ENCODE measurements around the gene ATP2B3. TPM values are rescaled to one million over a fixed set of nuclear protein-coding genes. Genes with fewer than 3 reads are reported as not detected.

Gene ATP2B3
- total RNA-seq, 1 experiment from 2014 or later, result 0.21 TPM

DNA sequence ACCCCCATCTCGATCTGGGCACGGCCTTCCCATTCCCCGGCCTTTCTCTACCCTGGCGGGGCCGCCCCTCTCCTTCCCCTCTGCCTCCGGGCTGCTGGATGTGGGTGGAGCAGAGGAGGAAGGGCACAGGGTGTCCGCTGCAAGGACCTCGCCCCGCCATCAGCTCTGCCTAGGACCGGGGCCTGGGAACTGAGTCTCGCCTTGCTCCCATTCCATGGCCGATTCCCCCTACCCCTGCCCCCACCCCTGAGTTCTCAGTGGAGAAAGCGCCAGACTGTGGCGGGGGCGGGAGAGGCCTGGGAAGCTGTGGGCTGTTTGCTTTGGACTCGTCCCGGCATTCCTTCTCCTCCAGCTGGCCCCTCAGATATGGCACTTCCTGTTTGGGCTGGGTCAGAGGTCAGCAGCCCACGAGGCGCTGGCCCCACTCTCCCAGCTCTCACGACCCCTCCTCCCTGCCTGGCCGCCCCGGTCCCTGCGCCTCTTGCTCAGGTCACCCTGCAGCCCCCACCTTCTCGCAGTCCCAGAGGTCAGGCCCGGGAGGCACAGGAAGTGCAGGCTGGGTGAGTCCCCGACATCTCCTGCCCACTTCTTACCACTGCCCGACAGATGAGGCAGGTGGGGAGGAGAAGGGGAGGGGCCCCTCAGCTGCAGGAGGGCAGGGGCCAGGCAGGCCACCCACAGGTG lies 29.1 kb upstream of the ATP2B3 start:
- Histone ChIP-seq H3K9me3 (ENCODE audit: control insufficient read depth, insufficient read depth, low read depth, low read length) (no peaks in the 10 kb centered on the region), H3K4me1 (ENCODE audit: control insufficient read depth, insufficient read depth, low read length) (peaks cover 39% of the 10 kb centered on the region), H3K27me3 (ENCODE audit: control insufficient read depth, insufficient read depth, low read length) (no peaks in the 10 kb centered on the region), H3K27ac (ENCODE audit: low read length) (peak overlapping the region; percentile 66), H3K4me3 (ENCODE audit: low read depth in 2 of 2, low read length in 2 of 2) (no peak overlapping the region), H3K36me3 (ENCODE audit: control insufficient read depth, insufficient read depth, low read length) (no peaks in the 10 kb centered on the region)
- ChIA-PET POLR2A (no interaction called here), CTCF (interaction anchor here (0.9 kb wide), 1 partner anchor 51 kb away, joined by 5 read pairs; no protein-coding TSS in a partner anchor)
- in situ Hi-C loops (cut with HindIII; ENCODE audit: low pct_unique_long_range_greater_than_20kb, low sequenced_read_pairs), result no loop called here
- BruUV-seq (replicated peaks), result no TSS peak
- intact Hi-C loops (cut with micrococcal nuclease; ENCODE audit: unreplicated experiment), result no loop called here
- TF ChIP-seq POLR2AphosphoS5 (IDR thresholded peaks at IDR 0.05; ENCODE audit: low read depth, low read length) (no peak), SIN3A (IDR thresholded peaks at IDR 0.05; ENCODE audit: borderline replicate concordance, insufficient read depth, low read depth, low read length) (no peak), TCF7L2 (IDR thresholded peaks at IDR 0.05; ENCODE audit: low read depth, low read length) (no peak)
- TF ChIP-seq, protein P1, sequence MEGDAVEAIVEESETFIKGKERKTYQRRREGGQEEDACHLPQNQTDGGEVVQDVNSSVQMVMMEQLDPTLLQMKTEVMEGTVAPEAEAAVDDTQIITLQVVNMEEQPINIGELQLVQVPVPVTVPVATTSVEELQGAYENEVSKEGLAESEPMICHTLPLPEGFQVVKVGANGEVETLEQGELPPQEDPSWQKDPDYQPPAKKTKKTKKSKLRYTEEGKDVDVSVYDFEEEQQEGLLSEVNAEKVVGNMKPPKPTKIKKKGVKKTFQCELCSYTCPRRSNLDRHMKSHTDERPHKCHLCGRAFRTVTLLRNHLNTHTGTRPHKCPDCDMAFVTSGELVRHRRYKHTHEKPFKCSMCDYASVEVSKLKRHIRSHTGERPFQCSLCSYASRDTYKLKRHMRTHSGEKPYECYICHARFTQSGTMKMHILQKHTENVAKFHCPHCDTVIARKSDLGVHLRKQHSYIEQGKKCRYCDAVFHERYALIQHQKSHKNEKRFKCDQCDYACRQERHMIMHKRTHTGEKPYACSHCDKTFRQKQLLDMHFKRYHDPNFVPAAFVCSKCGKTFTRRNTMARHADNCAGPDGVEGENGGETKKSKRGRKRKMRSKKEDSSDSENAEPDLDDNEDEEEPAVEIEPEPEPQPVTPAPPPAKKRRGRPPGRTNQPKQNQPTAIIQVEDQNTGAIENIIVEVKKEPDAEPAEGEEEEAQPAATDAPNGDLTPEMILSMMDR (IDR thresholded peaks at IDR 0.05), result no peak
- TF ChIP-seq, protein P2, sequence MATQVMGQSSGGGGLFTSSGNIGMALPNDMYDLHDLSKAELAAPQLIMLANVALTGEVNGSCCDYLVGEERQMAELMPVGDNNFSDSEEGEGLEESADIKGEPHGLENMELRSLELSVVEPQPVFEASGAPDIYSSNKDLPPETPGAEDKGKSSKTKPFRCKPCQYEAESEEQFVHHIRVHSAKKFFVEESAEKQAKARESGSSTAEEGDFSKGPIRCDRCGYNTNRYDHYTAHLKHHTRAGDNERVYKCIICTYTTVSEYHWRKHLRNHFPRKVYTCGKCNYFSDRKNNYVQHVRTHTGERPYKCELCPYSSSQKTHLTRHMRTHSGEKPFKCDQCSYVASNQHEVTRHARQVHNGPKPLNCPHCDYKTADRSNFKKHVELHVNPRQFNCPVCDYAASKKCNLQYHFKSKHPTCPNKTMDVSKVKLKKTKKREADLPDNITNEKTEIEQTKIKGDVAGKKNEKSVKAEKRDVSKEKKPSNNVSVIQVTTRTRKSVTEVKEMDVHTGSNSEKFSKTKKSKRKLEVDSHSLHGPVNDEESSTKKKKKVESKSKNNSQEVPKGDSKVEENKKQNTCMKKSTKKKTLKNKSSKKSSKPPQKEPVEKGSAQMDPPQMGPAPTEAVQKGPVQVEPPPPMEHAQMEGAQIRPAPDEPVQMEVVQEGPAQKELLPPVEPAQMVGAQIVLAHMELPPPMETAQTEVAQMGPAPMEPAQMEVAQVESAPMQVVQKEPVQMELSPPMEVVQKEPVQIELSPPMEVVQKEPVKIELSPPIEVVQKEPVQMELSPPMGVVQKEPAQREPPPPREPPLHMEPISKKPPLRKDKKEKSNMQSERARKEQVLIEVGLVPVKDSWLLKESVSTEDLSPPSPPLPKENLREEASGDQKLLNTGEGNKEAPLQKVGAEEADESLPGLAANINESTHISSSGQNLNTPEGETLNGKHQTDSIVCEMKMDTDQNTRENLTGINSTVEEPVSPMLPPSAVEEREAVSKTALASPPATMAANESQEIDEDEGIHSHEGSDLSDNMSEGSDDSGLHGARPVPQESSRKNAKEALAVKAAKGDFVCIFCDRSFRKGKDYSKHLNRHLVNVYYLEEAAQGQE (IDR thresholded peaks at IDR 0.05; ENCODE audit: insufficient read depth in 1 of 2, low read depth in 2 of 2, low read length in 1 of 2), result no peak
- ATAC-seq (peak; percentile 30), DNase-seq (ENCODE audit: low read depth, low spot score) (no peak)

DNA sequence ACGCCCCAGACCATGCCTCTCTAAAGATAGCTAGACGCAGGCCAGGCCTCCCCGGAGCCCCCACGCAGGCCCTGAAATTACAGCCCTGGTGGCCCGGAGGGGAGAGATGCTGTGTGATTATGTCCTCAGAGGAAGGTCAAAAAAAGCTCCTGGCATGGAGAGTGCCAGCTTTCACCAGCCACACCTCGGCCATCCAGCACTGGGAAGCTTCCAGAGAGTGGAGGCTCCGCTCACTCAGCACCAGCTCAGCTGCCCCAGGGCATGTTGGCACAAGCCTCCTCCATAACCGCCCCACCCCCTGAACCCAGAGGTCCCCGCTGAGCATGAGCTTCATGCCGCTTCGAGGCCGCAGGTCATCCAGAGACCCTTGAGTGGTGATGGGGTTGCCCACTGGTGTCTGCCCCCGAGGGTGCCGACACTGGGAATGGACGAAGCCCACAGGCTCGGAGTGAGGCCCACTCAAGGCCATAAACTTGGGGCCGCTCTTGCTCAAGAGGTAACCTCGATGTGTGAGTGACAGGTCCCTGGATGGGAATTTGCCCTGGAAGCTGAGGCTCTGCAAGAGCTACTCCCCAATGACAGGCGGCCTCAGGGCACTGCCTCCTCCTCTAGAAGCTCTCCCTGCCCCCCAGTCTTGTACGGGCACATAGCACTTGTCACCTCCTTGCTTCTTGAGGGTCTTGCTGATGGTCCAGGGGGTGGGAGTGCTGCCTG lies 27.1 kb upstream of the ATP2B3 start:
- H3K27ac ChIP-seq (ENCODE audit: low read length), result no peak overlapping the region
- H3K4me1 ChIP-seq (ENCODE audit: control insufficient read depth, insufficient read depth, low read length), result peaks cover 39% of the 10 kb centered on the region
- no peak for TF ChIP-seq SIN3A (IDR thresholded peaks at IDR 0.05; ENCODE audit: borderline replicate concordance, insufficient read depth, low read depth, low read length)
- TF ChIP-seq, protein P1 (IDR thresholded peaks at IDR 0.05), result no peak
- TF ChIP-seq, protein P2 (IDR thresholded peaks at IDR 0.05; ENCODE audit: insufficient read depth in 1 of 2, low read depth in 2 of 2, low read length in 1 of 2), result no peak
- TF ChIP-seq TCF7L2 (IDR thresholded peaks at IDR 0.05; ENCODE audit: low read depth, low read length), result no peak
- TF ChIP-seq POLR2AphosphoS5 (IDR thresholded peaks at IDR 0.05; ENCODE audit: low read depth, low read length), result no peak
- in situ Hi-C loops (cut with HindIII; ENCODE audit: low pct_unique_long_range_greater_than_20kb, low sequenced_read_pairs), result no loop called here
- no peaks in the 10 kb centered on the region for H3K36me3 ChIP-seq (ENCODE audit: control insufficient read depth, insufficient read depth, low read length)
- ChIA-PET POLR2A (no interaction called here), CTCF (interaction anchor here (0.5 to 1.1 kb wide), 2 partner anchors 17 to 481 kb away, joined by 3 read pairs; no protein-coding TSS in a partner anchor)
- no peak overlapping the region for H3K4me3 ChIP-seq (ENCODE audit: low read depth in 2 of 2, low read length in 2 of 2)
- ATAC-seq (no peak), DNase-seq (ENCODE audit: low read depth, low spot score) (no peak)
- intact Hi-C loops (cut with micrococcal nuclease; ENCODE audit: unreplicated experiment), result no loop called here
- H3K9me3 ChIP-seq (ENCODE audit: control insufficient read depth, insufficient read depth, low read depth, low read length), result no peaks in the 10 kb centered on the region
- no peaks in the 10 kb centered on the region for H3K27me3 ChIP-seq (ENCODE audit: control insufficient read depth, insufficient read depth, low read length)
- no TSS peak for BruUV-seq (replicated peaks)

All from Panc1 (cell line).